Measurements from ENCODE around the gene TPI1.

The TPI1 gene

GRCh38 chr12:6828781-6829535, 38.4 kb upstream of the TPI1 start:
- no peak for DNase-seq

- no peak for DNase-seq
These were observed 37.7 kb upstream of the TPI1 start for GRCh38 chr12:6829536-6830220.

- no peak for DNase-seq
These were observed 36.9 kb upstream of the TPI1 start for GRCh38 chr12:6830286-6830890.

GRCh38 chr12:6830999-6831398, 36.3 kb upstream of the TPI1 start:
- no peak for DNase-seq

- DNase-seq: no peak
These were observed 35.8 kb upstream of the TPI1 start for GRCh38 chr12:6831450-6831995.

- no peak for DNase-seq
These were observed 35.2 kb upstream of the TPI1 start for GRCh38 chr12:6832125-6832524.

- DNase-seq: no peak
These were observed 34.0 kb upstream of the TPI1 start for GRCh38 chr12:6833189-6833890.

- no peak for DNase-seq
These were observed 33.1 kb upstream of the TPI1 start for GRCh38 chr12:6834254-6834653.

- no peak for DNase-seq
These were observed 32.5 kb upstream of the TPI1 start for GRCh38 chr12:6834873-6835272.

- no peak for DNase-seq
These were observed 30.5 kb upstream of the TPI1 start for GRCh38 chr12:6836851-6837250.

GRCh38 chr12:6837370-6838060, 29.8 kb upstream of the TPI1 start:
- no peak for DNase-seq

GRCh38 chr12:6838854-6839253, 28.5 kb upstream of the TPI1 start:
- no peak for DNase-seq

- no peak for DNase-seq
These were observed 27.7 kb upstream of the TPI1 start for GRCh38 chr12:6839482-6840201.

- no peak for DNase-seq
These were observed 27.0 kb upstream of the TPI1 start for GRCh38 chr12:6840330-6840729.

GRCh38 chr12:6840761-6841515, 26.4 kb upstream of the TPI1 start, which contains the start of gene GNB3:
Gene GNB3 (plus strand): TSS chr12:6840925. CDS start chr12:6841288, 363 bp downstream.
- no peak for DNase-seq

GRCh38 chr12:6842075-6842474, 25.3 kb upstream of the TPI1 start:
- no peak for DNase-seq

- DNase-seq: no peak
These were observed 24.0 kb upstream of the TPI1 start for GRCh38 chr12:6843118-6843902.

GRCh38 chr12:6845395-6845794, 21.9 kb upstream of the TPI1 start:
- DNase-seq: no peak

- no peak for DNase-seq
These were observed 20.9 kb upstream of the TPI1 start for GRCh38 chr12:6846316-6846869.

- no peak for DNase-seq
These were observed 19.7 kb upstream of the TPI1 start for GRCh38 chr12:6847676-6848075.
